ENCODE data around the gene PCGF3. TPM values are rescaled to one million over a fixed set of nuclear protein-coding genes. Genes with fewer than 3 reads are reported as not detected.

PCGF3 gene
- total RNA-seq, 1 donor: 40.6 TPM

DNA sequence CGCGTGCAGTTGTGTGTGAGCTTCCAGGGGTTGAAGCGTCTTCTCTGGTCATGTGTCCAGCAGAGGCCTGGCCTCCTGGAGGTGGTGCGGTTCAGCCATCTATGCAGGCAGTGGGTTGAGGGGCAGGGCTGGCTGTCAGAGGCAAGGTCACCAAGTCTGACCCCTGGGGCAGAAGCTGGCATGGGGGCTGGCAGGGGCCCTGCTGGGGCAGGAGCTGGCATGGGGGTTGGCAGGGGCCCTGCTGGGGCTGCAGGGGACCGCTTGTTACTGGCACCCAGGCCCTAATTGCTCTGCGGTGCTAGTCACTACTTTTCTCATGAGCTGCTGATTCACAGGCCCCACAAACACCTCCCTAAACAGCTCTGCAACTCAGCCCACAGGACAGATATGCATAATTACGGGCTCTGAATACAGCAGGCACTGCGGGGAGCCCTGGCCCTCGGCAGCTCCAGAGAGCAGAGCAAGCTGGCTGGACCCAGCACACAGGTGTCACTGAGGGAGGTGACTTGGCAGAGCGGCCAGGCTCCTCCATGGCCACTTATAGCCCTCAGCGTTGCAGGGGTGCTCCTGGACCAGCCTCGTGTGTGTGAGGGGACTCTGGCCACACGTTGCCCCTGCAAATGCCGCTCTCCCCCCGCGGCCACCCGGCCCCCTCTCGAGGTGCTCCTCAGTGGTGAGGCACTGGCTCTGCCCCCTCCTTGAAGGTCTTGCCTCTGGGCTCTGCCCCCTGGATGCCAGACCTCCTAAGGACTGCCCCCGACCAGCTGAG is 87.6 kb downstream of the PCGF3 start:
- no peak overlapping the region for H3K4me3 ChIP-seq (ENCODE audit: low read depth, low read length)
- TF ChIP-seq, protein P1, sequence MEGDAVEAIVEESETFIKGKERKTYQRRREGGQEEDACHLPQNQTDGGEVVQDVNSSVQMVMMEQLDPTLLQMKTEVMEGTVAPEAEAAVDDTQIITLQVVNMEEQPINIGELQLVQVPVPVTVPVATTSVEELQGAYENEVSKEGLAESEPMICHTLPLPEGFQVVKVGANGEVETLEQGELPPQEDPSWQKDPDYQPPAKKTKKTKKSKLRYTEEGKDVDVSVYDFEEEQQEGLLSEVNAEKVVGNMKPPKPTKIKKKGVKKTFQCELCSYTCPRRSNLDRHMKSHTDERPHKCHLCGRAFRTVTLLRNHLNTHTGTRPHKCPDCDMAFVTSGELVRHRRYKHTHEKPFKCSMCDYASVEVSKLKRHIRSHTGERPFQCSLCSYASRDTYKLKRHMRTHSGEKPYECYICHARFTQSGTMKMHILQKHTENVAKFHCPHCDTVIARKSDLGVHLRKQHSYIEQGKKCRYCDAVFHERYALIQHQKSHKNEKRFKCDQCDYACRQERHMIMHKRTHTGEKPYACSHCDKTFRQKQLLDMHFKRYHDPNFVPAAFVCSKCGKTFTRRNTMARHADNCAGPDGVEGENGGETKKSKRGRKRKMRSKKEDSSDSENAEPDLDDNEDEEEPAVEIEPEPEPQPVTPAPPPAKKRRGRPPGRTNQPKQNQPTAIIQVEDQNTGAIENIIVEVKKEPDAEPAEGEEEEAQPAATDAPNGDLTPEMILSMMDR (IDR thresholded peaks at IDR 0.05; ENCODE audit: insufficient read depth, low read depth, low read length): no peak
- DNase-seq (ENCODE audit: low read depth): no peak

DNA sequence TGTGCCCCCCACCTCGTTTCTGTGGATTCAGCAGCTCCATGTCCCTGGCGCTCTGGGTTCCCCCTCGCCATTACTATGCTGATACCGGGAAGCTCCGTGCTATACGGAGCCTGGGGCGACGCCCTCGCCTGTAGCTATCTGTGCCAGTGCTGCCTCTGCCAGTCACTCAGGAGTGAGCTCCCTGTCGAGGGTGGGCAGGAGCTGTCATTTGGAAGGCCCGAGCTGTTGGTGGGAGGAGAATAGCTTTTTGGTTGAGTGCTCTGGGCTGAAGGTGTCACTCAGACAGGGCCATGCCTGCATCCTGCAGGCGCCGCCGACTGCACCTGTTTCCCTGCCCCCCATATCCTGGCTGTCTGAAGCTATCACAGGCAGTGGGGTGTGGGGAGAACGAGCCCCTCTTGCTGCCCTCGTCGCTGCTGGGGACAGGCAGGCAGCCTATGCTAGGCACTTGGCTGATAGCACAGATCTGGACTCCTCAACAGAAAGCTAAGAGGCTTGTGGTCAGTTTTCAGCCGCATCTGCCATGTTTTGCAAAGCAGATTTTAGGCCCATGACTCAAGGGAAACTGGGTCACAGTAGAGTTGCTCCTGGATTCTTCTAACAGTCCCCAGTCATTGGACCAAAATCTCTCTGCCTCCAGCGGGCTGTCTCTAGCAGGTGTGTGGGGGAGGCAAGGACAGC is 88.4 kb downstream of the PCGF3 start:
- TF ChIP-seq, protein P1 (IDR thresholded peaks at IDR 0.05; ENCODE audit: insufficient read depth, low read depth, low read length): no peak
- H3K4me3 ChIP-seq (ENCODE audit: low read depth, low read length): no peak overlapping the region
- no peak for DNase-seq (ENCODE audit: low read depth)

DNA sequence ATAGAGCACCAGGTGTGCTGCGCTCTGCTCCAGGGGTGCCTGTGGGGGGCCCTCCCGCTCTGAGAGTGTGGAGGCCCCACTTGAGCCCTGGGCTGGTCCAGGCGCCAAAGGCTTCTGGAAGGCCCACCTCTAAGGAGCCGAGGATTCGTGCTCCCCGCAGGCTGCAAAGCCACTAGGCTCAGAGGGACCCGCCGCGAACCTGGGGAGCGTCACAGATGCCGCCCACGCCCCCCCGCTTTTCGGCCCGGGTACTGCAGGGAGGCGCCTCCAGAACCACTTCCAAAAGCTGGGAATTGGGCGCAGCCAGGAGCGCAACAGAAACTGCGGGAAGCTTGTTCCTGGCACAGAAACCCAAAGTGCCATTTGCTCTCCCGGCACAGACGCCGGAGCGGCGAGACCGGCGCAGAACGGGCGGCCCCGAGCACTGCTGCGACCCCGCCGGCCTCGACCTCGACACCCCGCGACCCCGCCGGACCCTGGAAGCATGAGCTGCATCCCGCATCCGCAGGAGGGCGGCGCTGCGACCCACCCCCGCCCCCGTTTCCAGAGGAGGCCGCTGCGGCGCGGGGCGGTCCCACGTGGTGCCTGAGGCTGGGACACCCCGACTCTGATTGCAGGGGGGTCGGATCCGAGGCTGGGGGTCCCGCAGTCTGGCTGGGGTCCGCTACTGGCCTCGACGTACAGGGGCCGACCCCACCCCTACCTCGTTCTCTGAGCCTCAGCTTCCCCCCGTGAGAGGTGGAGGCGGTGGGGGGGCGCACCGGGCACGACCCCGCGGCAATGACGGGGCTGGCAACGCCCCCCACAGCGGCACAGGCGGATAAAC is 89.5 kb downstream of the PCGF3 start:
- TF ChIP-seq, protein P1 (IDR thresholded peaks at IDR 0.05; ENCODE audit: insufficient read depth, low read depth, low read length): no peak
- H3K4me3 ChIP-seq (ENCODE audit: low read depth, low read length): no peak overlapping the region
- no peak for DNase-seq (ENCODE audit: low read depth)

DNA sequence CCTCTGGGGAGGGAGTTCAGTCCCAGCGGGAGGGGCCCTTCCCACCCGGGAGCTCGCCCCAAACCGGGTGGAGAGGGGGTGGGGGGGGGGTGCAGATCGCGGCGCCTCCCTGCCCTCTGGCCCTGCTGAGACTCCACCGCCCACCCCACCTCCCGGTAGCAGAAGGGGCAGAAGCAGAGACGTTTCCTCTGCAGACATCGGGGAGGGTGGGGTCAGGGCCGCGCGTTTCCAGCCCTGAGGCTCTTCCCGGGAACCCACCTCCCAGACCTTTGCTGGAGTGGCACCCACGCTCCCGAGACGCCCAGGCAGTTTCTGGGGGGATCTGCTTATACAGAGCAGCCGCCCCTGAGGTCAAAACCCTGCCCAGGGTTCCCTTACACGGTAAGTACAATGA is 90.1 kb downstream of the PCGF3 start:
- H3K4me3 ChIP-seq (ENCODE audit: low read depth, low read length): no peak overlapping the region
- TF ChIP-seq, protein P1 (IDR thresholded peaks at IDR 0.05; ENCODE audit: insufficient read depth, low read depth, low read length): no peak
- no peak for DNase-seq (ENCODE audit: low read depth)

DNA sequence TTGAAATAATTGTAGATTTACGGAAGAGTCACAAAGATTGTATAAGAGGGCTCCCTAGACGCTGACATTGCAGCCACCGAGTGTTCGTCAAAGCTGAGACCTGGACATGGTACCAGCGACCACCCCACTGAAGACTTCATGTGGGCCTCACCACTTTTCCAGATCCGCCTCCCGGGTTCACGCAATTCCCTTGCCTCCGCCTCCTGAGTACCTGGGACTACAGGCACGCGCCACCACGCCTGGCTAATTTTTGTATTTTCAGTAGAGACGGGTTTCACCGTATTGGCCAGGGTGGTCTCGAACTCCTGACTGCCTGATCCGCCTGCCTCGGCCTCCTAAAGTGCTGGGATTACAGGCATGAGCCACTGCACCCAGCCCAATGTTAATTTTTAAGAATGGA is 90.6 kb downstream of the PCGF3 start:
- no peak for DNase-seq (ENCODE audit: low read depth)
- TF ChIP-seq, protein P1 (IDR thresholded peaks at IDR 0.05; ENCODE audit: insufficient read depth, low read depth, low read length): no peak

GRCh38 chr4:797066-797465 is 91.4 kb downstream of the PCGF3 start:
- H3K4me3 ChIP-seq (ENCODE audit: low read depth, low read length): no peak overlapping the region
- TF ChIP-seq, protein P1 (IDR thresholded peaks at IDR 0.05; ENCODE audit: insufficient read depth, low read depth, low read length): no peak
- no peak for DNase-seq (ENCODE audit: low read depth)

More for the DNA sequence above, 90.6 kb downstream of the PCGF3 start:
- H3K4me3 ChIP-seq (ENCODE audit: low read depth, low read length): no peak overlapping the region

Data from fibroblast of villous mesenchyme (primary cell).